ENCODE data around the gene TRPC4AP.

Gene TRPC4AP

GRCh38 chr20:35011589-35012226 is 80.9 kb downstream of the TRPC4AP start:
- no peak for DNase-seq

- no peak for DNase-seq
Observed at GRCh38 chr20:35010405-35011192, 82.0 kb downstream of the TRPC4AP start.

- DNase-seq: no peak
Observed at GRCh38 chr20:35009665-35010328, 82.8 kb downstream of the TRPC4AP start.

- no peak for DNase-seq
Observed at GRCh38 chr20:35008411-35009342, 83.9 kb downstream of the TRPC4AP start.

- no peak for DNase-seq
Observed at GRCh38 chr20:35007891-35008290, 84.7 kb downstream of the TRPC4AP start.

GRCh38 chr20:35007413-35007812 is 85.2 kb downstream of the TRPC4AP start:
- no peak for DNase-seq

DNA sequence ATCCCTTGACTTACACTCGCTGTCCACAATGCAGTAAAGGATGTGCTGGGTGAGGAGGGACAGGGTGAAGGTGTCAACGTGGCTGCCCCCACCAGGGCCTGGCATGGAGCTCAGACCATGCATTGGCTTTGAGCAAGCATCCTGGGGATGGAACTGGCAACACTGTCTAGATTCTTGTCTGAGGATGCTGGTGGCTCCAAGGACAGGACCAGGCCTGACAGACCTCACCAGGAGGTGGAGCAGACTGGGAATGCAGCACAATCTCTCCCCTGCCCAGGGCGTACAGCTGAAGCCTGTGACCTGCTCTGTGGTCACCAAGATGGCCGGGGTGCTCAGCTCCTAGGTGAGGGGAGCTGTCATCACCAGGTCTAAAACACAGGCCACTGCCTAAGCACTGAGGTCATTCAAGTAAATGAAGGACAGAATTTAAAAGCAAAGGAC is 86.1 kb downstream of the TRPC4AP start:
- DNase-seq: no peak

DNA sequence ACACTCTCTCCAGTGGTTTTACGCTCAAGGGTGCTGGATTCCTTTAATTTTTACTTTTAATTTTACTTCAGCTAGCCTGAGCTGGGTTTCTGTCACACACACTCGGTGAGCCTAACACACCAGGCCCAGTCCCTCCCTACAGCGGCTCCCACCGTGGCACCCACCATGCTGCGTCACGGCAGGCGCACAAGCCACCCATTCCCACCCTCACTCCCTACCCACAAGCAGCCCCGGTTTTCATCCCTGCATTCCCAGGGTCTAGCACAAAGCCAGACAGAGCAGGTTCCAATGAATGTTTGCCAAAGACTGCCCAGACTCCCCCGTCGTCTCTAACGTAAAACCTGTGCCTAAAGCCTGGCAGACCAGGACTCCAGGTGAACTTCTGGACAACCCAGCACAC is 86.6 kb downstream of the TRPC4AP start:
- DNase-seq: no peak

GRCh38 chr20:35005463-35005961 is 87.1 kb downstream of the TRPC4AP start:
- DNase-seq: no peak

DNA sequence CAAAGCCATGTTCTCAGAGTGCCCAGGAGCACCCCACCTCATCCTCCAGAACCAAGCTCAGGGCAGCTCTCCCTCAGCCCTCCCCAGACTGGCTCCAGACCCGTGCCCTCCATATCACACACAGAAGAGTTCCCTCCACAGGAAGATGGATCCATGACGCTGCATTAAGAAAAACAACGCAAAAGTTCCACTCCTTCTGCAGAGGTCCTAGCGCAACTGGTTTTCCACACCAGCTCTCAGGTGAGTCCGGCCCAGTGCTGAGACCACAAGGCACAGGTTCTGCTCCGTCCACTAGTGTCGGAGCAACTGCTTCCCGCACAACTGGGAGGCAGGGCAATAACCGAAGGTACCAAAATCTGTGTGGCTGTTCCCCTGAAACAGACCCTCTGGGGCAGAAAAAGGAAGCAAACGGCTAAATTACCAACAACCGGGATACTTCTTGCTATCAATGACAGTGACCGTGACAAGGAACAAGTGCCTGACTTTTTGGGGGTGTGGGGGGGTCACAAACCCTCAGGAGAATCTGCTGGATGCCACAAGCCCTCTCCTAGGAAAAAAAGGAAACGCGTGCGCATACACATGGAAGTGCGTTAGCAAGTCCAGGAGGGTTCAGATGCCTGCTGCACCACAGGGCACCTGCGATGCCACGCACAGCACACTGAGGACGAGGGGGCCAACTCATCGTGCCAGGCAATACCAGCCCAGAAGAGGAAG is 87.7 kb downstream of the TRPC4AP start:
- DNase-seq: no peak

DNA sequence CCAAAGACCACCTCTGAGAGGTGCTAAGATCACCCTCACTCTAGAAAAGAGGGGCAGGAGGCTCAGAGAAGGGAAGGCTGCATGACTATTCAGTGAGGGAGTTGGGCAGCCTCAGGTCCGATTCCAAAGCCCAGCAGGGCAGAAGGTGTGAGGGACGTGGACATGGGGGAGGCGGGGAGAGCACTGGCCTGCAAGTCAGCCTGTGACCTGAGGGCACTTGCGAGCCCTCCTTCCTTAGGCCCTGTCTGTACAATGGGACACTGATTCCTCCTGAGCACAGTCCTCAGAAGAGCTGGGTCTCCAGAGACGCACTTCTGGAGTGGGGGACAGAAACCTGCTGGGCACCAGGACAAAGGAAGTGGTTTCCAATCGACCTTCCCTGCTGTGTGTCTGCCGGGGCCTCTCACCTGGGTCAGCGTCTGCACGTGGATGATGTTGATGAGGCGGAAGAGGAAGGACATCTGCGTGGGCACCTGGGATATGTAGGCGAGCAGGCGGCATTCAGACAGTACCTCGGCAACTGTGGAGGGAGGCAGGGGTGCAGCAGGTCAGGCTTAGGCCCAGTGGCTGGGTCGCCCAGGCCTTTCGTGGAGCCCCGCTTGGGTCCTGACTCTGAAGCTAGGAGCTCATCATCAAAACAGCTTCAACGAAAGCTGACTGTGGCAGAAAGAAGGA is 88.4 kb downstream of the TRPC4AP start:
- no peak for DNase-seq

- no peak for DNase-seq
Observed at GRCh38 chr20:35003211-35004031, 89.2 kb downstream of the TRPC4AP start.

GRCh38 chr20:35002426-35003210 is 90.0 kb downstream of the TRPC4AP start:
- no peak for DNase-seq

DNA sequence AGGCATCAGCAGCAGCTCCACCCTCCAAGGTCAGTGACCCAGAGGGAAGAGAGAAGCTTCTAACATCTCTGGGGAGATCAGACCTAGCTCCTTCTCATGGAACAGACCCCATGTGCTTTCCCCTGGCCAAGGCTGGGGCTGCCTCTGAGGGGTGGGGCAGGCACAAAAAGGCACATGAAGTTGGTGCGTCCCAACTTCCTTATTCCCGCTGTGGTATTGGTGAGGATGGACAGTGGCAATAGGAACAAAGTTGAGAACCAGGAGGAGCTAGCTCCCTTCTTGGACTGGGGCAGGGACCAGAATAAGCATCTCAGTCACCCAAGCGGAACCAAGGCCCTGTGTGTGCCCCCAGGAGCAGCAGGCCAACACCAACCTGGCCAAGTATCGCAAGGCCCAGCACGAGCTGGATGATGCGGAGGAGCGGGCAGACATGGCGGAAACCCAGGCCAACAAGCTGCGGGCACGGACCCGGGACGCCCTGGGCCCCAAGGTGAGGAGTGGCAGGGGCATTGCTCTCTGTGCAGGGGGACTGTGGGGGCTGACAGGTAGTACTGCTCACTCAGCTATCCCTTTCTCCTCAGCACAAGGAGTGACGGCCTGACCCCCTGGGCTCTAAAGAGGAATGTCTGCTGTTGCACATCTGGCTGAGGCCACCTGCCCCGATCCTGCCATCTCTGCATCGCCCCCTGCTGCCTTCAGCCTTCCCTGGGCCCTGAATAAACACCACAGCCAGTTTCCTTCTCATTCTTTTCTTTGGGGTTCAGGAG is 90.8 kb downstream of the TRPC4AP start:
- DNase-seq: no peak

DNA sequence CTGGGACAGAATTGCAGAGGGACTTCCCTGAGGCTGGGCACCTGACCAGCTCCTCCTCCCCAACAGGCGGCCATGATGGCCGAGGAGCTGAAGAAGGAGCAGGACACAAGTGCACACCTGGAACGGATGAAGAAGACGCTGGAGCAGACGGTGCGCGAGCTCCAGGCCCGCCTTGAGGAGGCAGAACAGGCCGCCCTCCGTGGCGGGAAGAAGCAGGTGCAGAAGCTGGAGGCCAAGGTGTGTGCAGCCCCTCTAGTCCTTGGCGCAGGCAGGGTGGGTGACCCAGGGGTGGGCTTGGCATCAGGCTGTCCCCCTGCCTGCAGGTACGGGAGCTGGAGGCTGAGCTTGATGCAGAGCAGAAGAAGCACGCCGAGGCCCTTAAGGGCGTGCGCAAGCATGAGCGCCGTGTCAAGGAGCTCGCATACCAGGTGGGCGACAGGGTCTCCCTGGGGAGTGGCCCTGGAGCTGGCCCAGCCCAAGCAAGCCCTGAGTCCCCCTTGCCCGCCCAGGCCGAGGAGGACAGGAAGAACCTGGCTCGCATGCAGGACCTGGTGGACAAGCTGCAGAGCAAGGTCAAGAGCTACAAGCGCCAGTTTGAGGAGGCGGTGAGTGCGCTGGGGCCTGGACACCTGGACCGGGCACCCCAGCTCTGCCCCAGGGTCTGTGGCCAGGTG is 91.5 kb downstream of the TRPC4AP start:
- DNase-seq: no peak

GRCh38 chr20:35000311-35000921 is 92.2 kb downstream of the TRPC4AP start:
- no peak for DNase-seq

GRCh38 chr20:34999782-35000181 is 92.8 kb downstream of the TRPC4AP start:
- no peak for DNase-seq

- DNase-seq: no peak
Observed at GRCh38 chr20:34999021-34999451, 93.6 kb downstream of the TRPC4AP start.

All from activated naive CD4-positive, alpha-beta T cell treated with Interleukin-2 at 50 U/mL for 16 hours (primary cell).